GM23338 (cell line): Measurements from ENCODE around the gene MARCHF5. TPM values are rescaled to one million over a fixed set of nuclear protein-coding genes. Genes with fewer than 3 reads are reported as not detected.

Experiments used
- ATAC-seq: fragments of 200-7000 bp; cut with Tn5 transposase; 3 replicates; pipeline ENCODE4 v1.9.1; 2020
- DNase-seq: peaks from one replicate; pipeline ENCODE4 v3.0.0-alpha.2; 2015; ENCODE audit warnings: low spot score
- H2AFZ ChIP-seq: fragments of 200-600 bp; sonication (generic); 2 replicates; pipeline ENCODE4 v1.8.0; 2016; ENCODE audit warnings: antibody characterized with exemption, mild to moderate bottlenecking, moderate library complexity
- H3F3A ChIP-seq: fragments of 200-600 bp; sonication (generic); replicated peaks from 2 replicates; pipeline ENCODE4 v1.8.0; 2017; ENCODE audit warnings: antibody characterized with exemption, mixed run types, low read depth
- H3K27ac ChIP-seq: fragments of 200-600 bp; sonication (generic); 2 replicates; pipeline ENCODE4 v1.6.1; 2016; ENCODE audit warnings: low read depth
- H3K27me3 ChIP-seq: fragments of 200-600 bp; sonication (generic); 2 replicates; pipeline ENCODE4 v1.8.0; 2016; ENCODE audit warnings: mild to moderate bottlenecking, mixed run types, moderate library complexity; ENCODE audit not compliant: insufficient read depth
- H3K36me3 ChIP-seq: fragments of 200-600 bp; sonication (generic); 2 replicates; pipeline ENCODE4 v1.8.0; 2016; ENCODE audit warnings: mild to moderate bottlenecking; ENCODE audit not compliant: insufficient read depth
- H3K4me1 ChIP-seq: fragments of 200-600 bp; sonication (generic); 2 replicates; pipeline ENCODE4 v1.8.0; 2016; ENCODE audit warnings: mild to moderate bottlenecking, moderate library complexity; ENCODE audit not compliant: insufficient read depth
- H3K4me2 ChIP-seq: fragments of 200-600 bp; sonication (generic); 2 replicates; pipeline ENCODE4 v1.7.1; 2017; ENCODE audit warnings: mixed run types
- H3K4me3 ChIP-seq: fragments of 200-600 bp; sonication (generic); 2 replicates; pipeline ENCODE4 v1.6.1; 2016; ENCODE audit warnings: mixed run types
- H3K79me2 ChIP-seq: fragments of 200-600 bp; sonication (generic); replicated peaks from 2 replicates; pipeline ENCODE4 v1.8.0; 2017; ENCODE audit warnings: mild to moderate bottlenecking; ENCODE audit not compliant: insufficient read depth
- H3K9me2 ChIP-seq: fragments of 200-600 bp; sonication (generic); 2 replicates; pipeline ENCODE4 v1.8.0; 2017; ENCODE audit not compliant: insufficient read depth
- H4K20me1 ChIP-seq: fragments of 200-600 bp; sonication (generic); replicated peaks from 2 replicates; pipeline ENCODE4 v1.8.0; 2017; ENCODE audit warnings: mild to moderate bottlenecking; ENCODE audit not compliant: insufficient read depth
- H3K27ac Mint-ChIP-seq: 2 replicates; pipeline ENCODE4 v1.8.0; 2020; ENCODE audit warnings: inconsistent platforms, mild to moderate bottlenecking, moderate library complexity, mixed read lengths
- H3K27me3 Mint-ChIP-seq: 3 replicates; pipeline ENCODE4 v1.8.0; 2022; ENCODE audit warnings: low read depth, mild to moderate bottlenecking, moderate library complexity, mixed read lengths, inconsistent platforms; ENCODE audit not compliant: insufficient read depth, poor library complexity
- H3K36me3 Mint-ChIP-seq: 3 replicates; pipeline ENCODE4 v1.8.0; 2021; ENCODE audit warnings: low read depth, mild to moderate bottlenecking, inconsistent platforms, moderate library complexity, mixed read lengths
- H3K4me1 Mint-ChIP-seq: 3 replicates; pipeline ENCODE4 v1.8.0; 2020; ENCODE audit warnings: mild to moderate bottlenecking, inconsistent platforms, mixed read lengths
- H3K4me3 Mint-ChIP-seq: 3 replicates; pipeline ENCODE4 v1.8.0; 2021; ENCODE audit warnings: moderate library complexity, mild to moderate bottlenecking, inconsistent platforms, mixed read lengths
- H3K9me3 Mint-ChIP-seq: 3 replicates; pipeline ENCODE4 v1.8.0; 2020; ENCODE audit warnings: moderate library complexity, mild to moderate bottlenecking, inconsistent platforms, mixed read lengths
- CREB1 ChIP-seq: fragments of 250-450 bp; sonication (Bioruptor Pico); IDR thresholded peaks from 2 replicates; pipeline ENCODE4 v1.5.0; 2020; ENCODE audit warnings: low read depth, mild to moderate bottlenecking, moderate library complexity
- EZH2 ChIP-seq: fragments of 200-600 bp; sonication (generic); IDR thresholded peaks from one replicate; pipeline ENCODE4 v1.8.0; 2017; ENCODE audit warnings: antibody characterized with exemption, mild to moderate bottlenecking, low read depth; ENCODE audit not compliant: unreplicated experiment
- EZH2phosphoT487 ChIP-seq: fragments of 200-600 bp; sonication (generic); IDR thresholded peaks from one replicate; pipeline ENCODE4 v1.8.1; 2018; ENCODE audit warnings: antibody characterized with exemption; ENCODE audit not compliant: unreplicated experiment
- JUNB ChIP-seq: IDR thresholded peaks from one replicate; pipeline ENCODE4 v1.6.1; 2016; ENCODE audit warnings: antibody characterized with exemption; ENCODE audit not compliant: unreplicated experiment
- POLR2AphosphoS5 ChIP-seq: IDR thresholded peaks from 2 replicates; pipeline ENCODE4 v1.6.1; 2016; ENCODE audit warnings: antibody characterized with exemption, low read depth
- STAT1 ChIP-seq: IDR thresholded peaks from one replicate; pipeline ENCODE4 v1.6.1; 2016; ENCODE audit warnings: antibody characterized with exemption; ENCODE audit not compliant: unreplicated experiment
- ZNF114 ChIP-seq: fragments of 250-450 bp; sonication (Bioruptor Pico); IDR thresholded peaks from 2 replicates; pipeline ENCODE4 v1.5.0; 2020; ENCODE audit warnings: mild to moderate bottlenecking, moderate library complexity
- ZNF331 ChIP-seq: fragments of 250-450 bp; sonication (Bioruptor Pico); IDR thresholded peaks from 2 replicates; pipeline ENCODE4 v1.5.0; 2020; ENCODE audit warnings: low read depth, mild to moderate bottlenecking, moderate library complexity
- ZNF462 ChIP-seq: fragments of 250-450 bp; sonication (Bioruptor Pico); IDR thresholded peaks from 2 replicates; pipeline ENCODE4 v1.5.0; 2020; ENCODE audit warnings: mild to moderate bottlenecking, moderate library complexity
- polyA plus RNA-seq: library from polyadenylated mRNA; unstranded; fragments of >200 nt; fragmentation: Nextera tagmentation; extraction: Ambion mirVana; gene quantifications from 2 replicates; pipeline ENCODE4 v1.2.1, GENCODE V29; 2016
- total RNA-seq: library from RNA; depleted of rRNA; stranded (reverse); fragments of >200 nt; shearing (Covaris generic); gene quantifications from 2 replicates; pipeline ENCODE4 v1.2.3, GENCODE V29; 2014
- TF ChIP-seq, protein P1 (sequence below): IDR thresholded peaks from 2 replicates; pipeline ENCODE4 v1.6.1; 2016; ENCODE audit warnings: antibody characterized with exemption
- TF ChIP-seq, protein P2 (sequence below): IDR thresholded peaks from one replicate; pipeline ENCODE4 v1.6.1; 2018; ENCODE audit warnings: antibody characterized with exemption; ENCODE audit not compliant: unreplicated experiment

The MARCHF5 gene
- total and polyA plus RNA-seq, 2 experiments from 2014 or later, result 12.9 to 14.2 TPM

GRCh38 chr10:92248566-92248965 is 42.4 kb upstream of the MARCHF5 start:
- Histone ChIP-seq H3K4me2 (no peak overlapping the region), H3K36me3 (no peaks in the 10 kb centered on the region), H2AFZ (no peak overlapping the region), H3K4me1 (peaks cover 9% of the 10 kb centered on the region), H3K27me3 (no peaks in the 10 kb centered on the region), H3K4me3 (no peak overlapping the region), H3K79me2 (no peaks in the 10 kb centered on the region), H4K20me1 (no peaks in the 10 kb centered on the region), H3K27ac (no peak overlapping the region), H3K9me2 (no peaks in the 10 kb centered on the region), H3F3A (no peaks in the 10 kb centered on the region)
- ATAC-seq (no peak), DNase-seq (no peak)
- H3K4me3 Mint-ChIP-seq, result no peak overlapping the region
- H3K4me1 Mint-ChIP-seq, result peaks cover 3% of the 10 kb centered on the region; the same call in 1 of the 3 replicates
- no peaks in the 10 kb centered on the region for H3K36me3 Mint-ChIP-seq
- TF ChIP-seq EZH2, result no peak
- TF ChIP-seq, protein P1, sequence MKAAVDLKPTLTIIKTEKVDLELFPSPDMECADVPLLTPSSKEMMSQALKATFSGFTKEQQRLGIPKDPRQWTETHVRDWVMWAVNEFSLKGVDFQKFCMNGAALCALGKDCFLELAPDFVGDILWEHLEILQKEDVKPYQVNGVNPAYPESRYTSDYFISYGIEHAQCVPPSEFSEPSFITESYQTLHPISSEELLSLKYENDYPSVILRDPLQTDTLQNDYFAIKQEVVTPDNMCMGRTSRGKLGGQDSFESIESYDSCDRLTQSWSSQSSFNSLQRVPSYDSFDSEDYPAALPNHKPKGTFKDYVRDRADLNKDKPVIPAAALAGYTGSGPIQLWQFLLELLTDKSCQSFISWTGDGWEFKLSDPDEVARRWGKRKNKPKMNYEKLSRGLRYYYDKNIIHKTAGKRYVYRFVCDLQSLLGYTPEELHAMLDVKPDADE, result no peak
- no peaks in the 10 kb centered on the region for H3K27me3 Mint-ChIP-seq
- no peaks in the 10 kb centered on the region for H3K9me3 Mint-ChIP-seq
- no peak overlapping the region for H3K27ac Mint-ChIP-seq

DNA sequence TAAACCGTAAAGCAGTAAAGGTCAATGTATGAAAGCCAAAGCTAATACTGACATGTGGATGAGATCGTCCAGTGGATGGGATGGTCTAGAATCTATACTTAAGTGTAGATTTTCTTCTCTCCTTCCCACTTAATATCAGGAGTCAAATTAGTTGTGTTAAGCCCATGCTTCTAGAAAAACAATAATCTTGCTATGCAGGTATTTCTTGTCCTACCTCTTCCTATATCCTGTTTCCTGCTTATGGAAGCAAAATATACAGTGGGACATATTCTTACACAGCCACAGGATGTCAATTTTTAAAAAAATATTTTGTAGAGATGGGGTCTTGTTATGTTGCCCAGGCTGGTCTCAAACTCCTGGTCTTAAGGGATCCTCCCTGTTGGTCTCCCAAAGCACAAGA is 27.6 kb upstream of the MARCHF5 start:
- no peak overlapping the region for H3K27ac ChIP-seq
- H3K36me3 ChIP-seq, result no peaks in the 10 kb centered on the region
- no peak for DNase-seq
- Mint-ChIP-seq H3K4me3 (no peak overlapping the region), H3K9me3 (no peaks in the 10 kb centered on the region), H3K27ac (no peak overlapping the region), H3K36me3 (no peaks in the 10 kb centered on the region), H3K27me3 (no peaks in the 10 kb centered on the region), H3K4me1 (no peaks in the 10 kb centered on the region)
- H4K20me1 ChIP-seq, result no peaks in the 10 kb centered on the region; the same call in none of the 2 replicates
- no peaks in the 10 kb centered on the region for H3F3A ChIP-seq
- no peaks in the 10 kb centered on the region for H3K4me1 ChIP-seq
- H2AFZ ChIP-seq, result no peak overlapping the region
- H3K9me2 ChIP-seq, result no peaks in the 10 kb centered on the region
- no peak overlapping the region for H3K4me3 ChIP-seq
- ATAC-seq, result no peak
- no peaks in the 10 kb centered on the region for H3K27me3 ChIP-seq
- no peak overlapping the region for H3K4me2 ChIP-seq
- no peaks in the 10 kb centered on the region for H3K79me2 ChIP-seq
- TF ChIP-seq EZH2phosphoT487 (no peak), JUNB (no peak), POLR2AphosphoS5 (no peak), STAT1 (no peak), ZNF114 (CRISPR knock-in tag) (no peak), ZNF462 (no peak), CREB1 (no peak), ZNF331 (CRISPR knock-in tag) (no peak)
- TF ChIP-seq, protein P1, result no peak
- TF ChIP-seq, protein P2, sequence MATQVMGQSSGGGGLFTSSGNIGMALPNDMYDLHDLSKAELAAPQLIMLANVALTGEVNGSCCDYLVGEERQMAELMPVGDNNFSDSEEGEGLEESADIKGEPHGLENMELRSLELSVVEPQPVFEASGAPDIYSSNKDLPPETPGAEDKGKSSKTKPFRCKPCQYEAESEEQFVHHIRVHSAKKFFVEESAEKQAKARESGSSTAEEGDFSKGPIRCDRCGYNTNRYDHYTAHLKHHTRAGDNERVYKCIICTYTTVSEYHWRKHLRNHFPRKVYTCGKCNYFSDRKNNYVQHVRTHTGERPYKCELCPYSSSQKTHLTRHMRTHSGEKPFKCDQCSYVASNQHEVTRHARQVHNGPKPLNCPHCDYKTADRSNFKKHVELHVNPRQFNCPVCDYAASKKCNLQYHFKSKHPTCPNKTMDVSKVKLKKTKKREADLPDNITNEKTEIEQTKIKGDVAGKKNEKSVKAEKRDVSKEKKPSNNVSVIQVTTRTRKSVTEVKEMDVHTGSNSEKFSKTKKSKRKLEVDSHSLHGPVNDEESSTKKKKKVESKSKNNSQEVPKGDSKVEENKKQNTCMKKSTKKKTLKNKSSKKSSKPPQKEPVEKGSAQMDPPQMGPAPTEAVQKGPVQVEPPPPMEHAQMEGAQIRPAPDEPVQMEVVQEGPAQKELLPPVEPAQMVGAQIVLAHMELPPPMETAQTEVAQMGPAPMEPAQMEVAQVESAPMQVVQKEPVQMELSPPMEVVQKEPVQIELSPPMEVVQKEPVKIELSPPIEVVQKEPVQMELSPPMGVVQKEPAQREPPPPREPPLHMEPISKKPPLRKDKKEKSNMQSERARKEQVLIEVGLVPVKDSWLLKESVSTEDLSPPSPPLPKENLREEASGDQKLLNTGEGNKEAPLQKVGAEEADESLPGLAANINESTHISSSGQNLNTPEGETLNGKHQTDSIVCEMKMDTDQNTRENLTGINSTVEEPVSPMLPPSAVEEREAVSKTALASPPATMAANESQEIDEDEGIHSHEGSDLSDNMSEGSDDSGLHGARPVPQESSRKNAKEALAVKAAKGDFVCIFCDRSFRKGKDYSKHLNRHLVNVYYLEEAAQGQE, result no peak
